Stromal cell of bone marrow (primary cell): ENCODE measurements around the gene TAS1R3.
A peak's percentile ranks its signal among the peaks of the same experiment; 100 is the strongest.

Experiments
- DNase-seq: peaks from one replicate; pipeline ENCODE4 v3.0.0-alpha.2; 2012; ENCODE audit warnings: low read depth

TAS1R3 gene

DNA sequence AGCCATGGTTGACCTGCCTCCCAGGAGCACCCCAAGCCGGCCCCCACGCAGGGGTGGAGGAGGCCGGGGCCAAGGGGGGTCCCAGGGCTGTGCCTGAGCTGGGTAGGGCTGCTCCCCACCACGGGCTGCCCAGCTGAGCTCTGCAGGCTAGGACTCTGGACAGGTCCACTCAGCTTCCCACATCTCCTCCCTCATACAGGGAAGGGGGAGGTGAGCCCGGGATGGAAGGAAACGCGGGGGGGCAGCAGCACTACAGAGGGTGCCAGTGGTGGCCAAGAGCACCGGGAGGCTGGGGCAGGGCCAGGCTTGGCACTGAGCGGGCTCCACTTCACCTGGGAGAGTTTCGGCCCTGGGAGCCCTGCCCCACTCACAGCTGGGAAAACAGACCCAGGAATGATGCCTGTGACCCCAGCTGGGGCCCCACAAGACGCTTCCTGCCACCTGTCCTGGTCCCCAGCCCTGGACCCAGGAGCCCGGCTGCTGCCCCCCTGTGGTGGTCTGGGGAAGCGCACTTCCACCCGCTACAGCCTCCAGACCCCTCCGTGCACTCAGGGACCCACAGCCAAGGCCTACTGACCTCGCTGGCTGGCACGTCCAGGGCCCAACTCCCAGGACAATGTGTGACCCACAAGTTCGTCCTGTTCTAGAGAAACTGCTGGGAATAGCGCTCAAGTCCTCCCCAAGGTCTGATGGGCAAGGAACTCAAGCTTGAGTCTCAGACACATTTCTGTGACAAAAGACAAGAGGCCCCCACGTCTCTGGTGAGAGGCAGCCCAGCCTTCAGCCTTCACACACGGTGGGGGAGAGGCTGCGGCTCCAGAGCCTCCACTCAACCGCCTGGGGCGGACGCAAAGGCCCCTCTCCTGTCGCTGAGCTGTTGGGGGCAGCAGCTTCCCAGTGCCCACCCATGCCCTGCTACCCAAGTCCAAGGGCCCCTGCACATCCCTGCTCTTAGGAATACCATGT lies 40.9 kb downstream of the TAS1R3 start:
- no peak for DNase-seq

DNA sequence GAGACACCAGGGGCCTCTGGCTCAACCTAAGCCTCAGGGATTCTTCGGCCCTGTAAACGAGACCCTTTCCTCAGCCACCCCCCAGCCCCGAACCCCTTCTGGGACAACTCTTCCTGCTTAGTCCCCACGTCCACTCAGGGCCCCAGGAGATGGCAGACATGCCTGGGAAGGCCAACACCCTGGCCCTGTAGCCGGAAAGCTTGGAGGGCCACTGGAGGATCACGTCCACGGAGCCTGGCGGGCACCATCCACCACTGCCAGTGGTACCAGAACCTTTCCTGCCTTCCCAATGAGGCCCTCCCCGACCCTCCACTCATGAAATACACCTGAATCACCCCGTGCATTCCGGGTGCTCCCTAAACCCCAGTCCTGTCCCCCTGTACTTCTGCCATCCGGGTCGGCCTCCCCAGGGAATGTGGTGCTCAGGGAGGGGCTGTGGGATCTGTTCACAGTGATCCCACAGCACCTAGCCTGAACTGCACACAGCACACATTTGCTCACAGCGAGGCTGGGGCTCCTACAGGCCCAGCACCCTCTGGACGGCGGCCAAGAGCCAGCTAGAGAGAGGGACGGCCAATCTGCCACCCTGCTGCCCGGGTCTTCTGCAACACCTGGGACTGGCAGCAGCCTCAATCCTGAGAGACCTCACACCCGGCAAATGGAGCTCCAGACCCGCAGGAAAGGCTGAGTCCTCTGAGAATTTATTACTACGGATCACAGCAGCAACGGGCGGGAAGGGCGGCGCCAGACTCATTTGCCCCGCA lies 42.2 kb downstream of the TAS1R3 start:
- DNase-seq, result no peak

DNA sequence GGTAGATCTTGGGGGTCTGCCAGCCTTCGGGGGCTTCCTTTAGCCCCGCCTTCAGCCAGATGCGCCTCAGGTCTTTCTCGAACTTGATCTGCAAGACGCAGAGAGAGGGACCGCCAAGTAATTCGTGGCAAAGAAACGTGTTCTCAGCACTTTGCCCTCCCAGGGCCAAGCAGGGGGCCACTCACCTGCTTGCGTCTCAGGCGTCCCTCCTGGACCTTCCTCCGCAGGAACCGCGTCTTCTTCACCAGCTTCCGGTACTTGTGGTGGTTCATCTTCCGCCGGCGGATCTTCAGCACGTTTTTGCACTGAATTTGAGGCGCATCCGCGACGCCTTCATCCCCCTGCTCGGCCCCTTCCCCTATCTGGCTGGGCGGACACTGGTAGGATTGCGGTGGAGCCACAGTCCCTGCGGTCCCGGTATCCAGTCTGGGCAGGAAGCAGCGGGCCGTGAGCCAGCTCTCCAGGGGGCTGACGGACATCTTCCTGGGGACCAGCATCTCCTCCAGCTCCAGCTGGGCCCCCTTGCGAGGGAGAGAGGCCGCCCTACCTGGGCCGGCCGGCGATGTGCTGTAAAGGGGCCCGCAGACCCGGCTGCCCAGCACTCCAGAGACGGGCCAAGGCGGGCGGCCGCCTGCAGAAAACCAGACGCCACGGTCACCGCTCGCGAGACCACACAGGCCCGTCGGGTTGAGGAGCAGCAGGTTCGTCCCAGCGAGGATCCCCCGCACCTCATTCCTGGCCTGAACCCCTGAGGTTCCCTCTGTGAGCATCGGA lies 42.9 kb downstream of the TAS1R3 start:
- no peak for DNase-seq

DNA sequence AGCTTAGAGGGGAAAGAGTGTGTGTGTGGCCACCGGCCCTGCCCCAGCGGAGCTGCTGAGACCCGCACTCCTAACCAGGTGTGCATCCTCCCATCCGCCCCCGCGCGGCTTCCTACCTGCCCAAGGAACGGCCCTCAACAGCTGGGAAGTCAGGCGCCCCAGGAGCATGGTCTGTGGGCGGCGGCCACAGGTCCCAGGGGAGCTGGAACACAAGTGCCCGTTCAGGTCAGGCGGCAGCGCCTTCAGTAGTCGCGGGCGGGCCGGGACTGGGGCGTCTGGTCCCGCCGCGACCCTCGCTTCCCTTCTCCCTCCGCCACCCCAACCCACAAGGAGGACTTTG lies 43.5 kb downstream of the TAS1R3 start:
- no peak for DNase-seq

DNA sequence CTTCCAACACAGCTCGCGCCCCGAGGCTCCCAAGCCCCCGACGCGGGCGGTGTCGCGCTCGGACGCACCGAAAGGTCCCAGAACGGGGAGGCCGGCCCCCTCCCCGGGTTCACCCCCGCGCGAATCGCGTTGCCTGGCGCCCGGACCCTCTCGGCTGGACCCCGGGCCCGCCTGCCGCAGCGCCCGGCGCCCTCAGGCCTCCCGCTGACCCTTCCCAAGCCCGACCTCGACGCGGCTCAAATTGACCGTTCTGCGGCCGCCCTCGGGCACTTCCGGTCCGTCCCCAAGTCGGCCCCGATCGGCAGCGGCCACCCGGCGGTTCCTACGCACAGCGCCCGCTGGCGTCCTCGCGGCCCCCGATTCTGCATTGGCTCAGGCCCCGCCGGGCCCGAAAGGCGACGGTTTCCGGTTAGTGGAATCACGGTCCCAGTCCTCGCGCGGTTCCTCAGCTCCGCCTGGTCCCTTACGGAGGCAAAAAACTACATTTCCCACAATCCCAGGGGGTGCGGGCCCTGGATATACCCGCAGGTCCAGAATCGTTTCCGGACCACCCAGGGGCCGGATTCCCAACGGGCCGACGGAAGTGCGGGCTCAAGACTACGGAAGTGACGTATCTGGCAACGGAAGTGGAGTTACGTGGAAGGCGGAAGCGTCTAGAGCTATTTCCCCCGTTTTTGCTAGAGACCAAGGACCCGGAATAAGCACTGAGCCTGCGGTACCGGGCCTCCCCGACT lies 44.0 kb downstream of the TAS1R3 start, which contains the start of gene AURKAIP1:
Gene AURKAIP1, minus strand, starts transcription at position 279 of the 734 bp plus-strand sequence. CDS start 451 bp downstream, outside the sequence.
- DNase-seq, result peak; percentile 100

DNA sequence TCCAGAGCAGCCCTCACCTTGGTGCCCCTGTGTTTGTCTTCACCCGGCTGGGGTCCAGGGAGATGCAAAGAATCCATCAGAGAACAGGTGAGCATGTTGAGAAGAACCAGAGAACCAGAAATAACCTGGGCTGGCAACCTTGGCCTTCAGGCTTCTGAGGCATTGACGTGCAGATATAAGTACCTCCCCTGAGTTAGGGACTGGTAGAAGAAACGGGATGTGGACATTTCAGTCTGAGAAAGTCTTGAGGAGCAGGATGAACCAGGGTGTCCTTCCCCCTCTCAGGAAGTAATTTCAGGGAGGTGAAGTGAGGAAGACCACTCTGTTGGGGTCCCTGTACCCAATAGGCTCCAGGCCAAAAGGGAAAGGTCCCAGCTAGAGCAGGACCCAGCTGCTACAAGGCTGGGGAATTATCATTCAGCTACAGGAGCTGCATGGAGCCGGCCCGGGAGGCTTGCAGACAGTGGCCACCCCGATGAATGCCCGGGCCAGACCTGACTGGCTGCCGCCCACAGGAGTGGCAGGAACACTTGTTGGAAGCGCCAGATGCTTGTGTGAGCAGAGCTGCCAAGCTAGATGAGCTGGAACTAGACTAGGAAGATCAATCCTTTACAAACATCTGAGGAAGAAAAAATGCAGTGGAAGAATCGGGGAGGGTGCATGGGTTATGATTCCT lies 45.6 kb downstream of the TAS1R3 start:
- DNase-seq, result no peak

DNA sequence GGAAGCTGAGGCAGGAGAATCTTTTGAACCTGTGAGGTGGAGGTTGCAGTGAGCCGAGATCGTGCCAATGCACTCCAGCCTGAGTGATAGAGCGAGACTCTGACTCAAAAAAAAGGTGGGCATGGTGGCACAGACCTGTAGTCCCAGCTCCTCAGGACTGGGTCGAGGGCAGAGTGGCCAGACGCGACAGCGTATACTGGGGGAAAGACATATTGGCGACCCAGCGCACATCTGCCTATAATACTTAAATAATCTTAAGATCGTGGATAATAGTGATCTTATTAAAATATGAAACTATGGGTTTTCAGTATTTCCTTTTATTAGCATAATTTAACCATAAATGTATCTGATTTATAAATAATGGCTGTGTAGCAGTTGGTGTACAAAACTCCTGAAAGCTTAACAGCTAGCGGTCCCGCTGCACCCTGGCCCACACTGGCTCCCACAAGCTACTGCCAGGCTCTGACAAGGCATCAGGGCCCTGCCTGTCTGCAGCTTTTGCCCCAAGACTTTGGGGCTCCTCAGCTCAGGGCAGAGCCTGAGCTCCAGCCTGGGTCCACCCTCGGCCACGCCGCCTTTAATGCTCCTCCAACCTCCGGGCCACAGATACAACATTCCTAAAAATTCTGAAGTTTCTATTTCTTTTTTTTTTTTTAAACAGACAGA lies 46.6 kb downstream of the TAS1R3 start:
- no peak for DNase-seq

DNA sequence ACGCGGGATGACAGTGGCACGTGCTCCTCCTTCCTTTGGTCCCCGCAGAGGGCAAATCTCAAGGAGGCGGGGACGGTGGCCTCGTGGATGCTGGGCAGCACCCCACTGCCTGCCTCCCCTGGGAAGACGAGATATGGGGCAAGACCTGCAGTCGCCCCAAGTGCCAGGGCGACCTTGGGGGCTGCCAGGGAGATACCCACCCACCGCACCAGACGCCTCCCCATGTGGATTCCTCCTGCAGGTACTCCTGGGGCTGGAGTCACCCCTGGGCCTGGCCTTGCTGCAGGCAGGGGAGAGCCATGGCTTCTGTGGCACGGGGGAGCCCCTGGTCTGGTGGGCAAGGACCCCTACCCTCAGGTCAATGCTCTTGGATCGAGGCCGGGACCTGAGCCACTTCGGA lies 49.8 kb downstream of the TAS1R3 start:
- DNase-seq, result no peak

DNA sequence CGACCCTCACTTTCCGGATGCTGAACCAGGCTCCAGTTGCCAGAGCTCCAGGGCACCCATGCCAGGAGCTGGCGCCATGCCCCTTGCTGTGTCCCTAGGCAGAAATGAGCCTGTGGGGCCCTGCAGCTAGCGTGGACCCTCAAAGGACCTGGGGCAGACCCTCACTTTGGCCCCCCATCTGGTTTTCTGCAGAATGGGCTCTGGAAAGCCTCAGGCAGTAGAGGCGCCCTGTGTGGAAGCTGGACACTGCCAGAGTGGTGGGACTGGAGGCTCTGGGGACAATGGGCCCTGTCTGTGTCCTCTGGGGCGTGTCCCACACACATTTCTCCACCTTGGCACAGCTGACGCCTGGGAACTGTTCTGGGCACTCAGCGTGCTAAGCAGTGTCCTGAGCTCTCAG lies 50.2 kb downstream of the TAS1R3 start:
- no peak for DNase-seq
